Uterus (tissue), 4 donors: ENCODE measurements around the gene SRP72. TPM values are rescaled to one million over a fixed set of nuclear protein-coding genes. Genes with fewer than 3 reads are reported as not detected.
"Not testable (repeated sequence)": the region's sequence is repeated elsewhere in the genome, so short reads cannot be mapped to it uniquely, and the experiment has no call there.

Source experiments
- DNase-seq, 2 donors: peaks; one replicate each; pipeline ENCODE4 v3.0.0-alpha.2; 2019 to 2020
- H3K27ac ChIP-seq, 2 donors: fragments of 200-600 bp; sonication (generic); 1 replicate in 1 of 2; 2 replicates in 1 of 2; pipeline ENCODE4 v1.5.1; 2016 to 2018
- H3K27me3 ChIP-seq, 2 donors: fragments of 200-600 bp; sonication (generic); one replicate each; pipeline ENCODE4 v1.5.1; 2018 to 2019; ENCODE audit warnings: control low read depth in 1 of 2
- H3K36me3 ChIP-seq, 2 donors: fragments of 200-600 bp; sonication (generic); one replicate each; pipeline ENCODE4 v1.5.1; 2019; ENCODE audit warnings: control low read depth in 1 of 2
- H3K4me1 ChIP-seq, 2 donors: fragments of 200-600 bp; sonication (generic); one replicate each; pipeline ENCODE4 v1.5.1; 2018 to 2019; ENCODE audit warnings: control low read depth in 1 of 2
- H3K4me3 ChIP-seq, 2 donors: fragments of 200-600 bp; sonication (generic); 1 replicate in 1 of 2; 2 replicates in 1 of 2; pipeline ENCODE4 v1.5.1; 2018 to 2019; ENCODE audit warnings: mild to moderate bottlenecking in 1 of 2
- H3K9me3 ChIP-seq, 2 donors: fragments of 200-600 bp; sonication (generic); one replicate each; pipeline ENCODE4 v1.5.1; 2019; ENCODE audit warnings: control low read depth in 1 of 2
- CTCF ChIP-seq, 4 experiments: fragments of 200-600 bp in 2 of 4; fragments of 450-650 bp in 2 of 4; sonication (generic) in 2 of 4; IDR thresholded peaks; one replicate each; pipeline ENCODE4 v1.5.1; 2016 to 2019; ENCODE audit warnings: antibody characterized with exemption in 4 of 4, mild to moderate bottlenecking in 2 of 4, moderate library complexity in 1 of 4
- POLR2A ChIP-seq, 2 donors: fragments of 450-650 bp; IDR thresholded peaks; one replicate each; pipeline ENCODE4 v1.6.1; 2016; ENCODE audit warnings: antibody characterized with exemption in 2 of 2, mild to moderate bottlenecking in 1 of 2, moderate library complexity in 1 of 2
- intact Hi-C: fragments of 100-400 bp; cut with DNase I; formaldehyde crosslinking; loops from one replicate; pipeline ENCODE4 v1.15.1; 2023; ENCODE audit warnings: low total_unique reads
- total RNA-seq, 4 donors: library from RNA; depleted of rRNA in 3 of 4; stranded (reverse); fragments of >200 nt in 3 of 4; gene quantifications; one replicate each; pipeline versions ENCODE4 v1.1.0 to v1.2.4, GENCODE V29; 2014 to 2023
- donor health status: DM: yes; HTN: yes; CAD: no.

SRP72 gene
- total RNA-seq, 4 donors from 2014 or later: 52.1 to 121 (median 68.2) TPM

GRCh38 chr4:56464581-56464980 lies 2.8 kb upstream of the SRP72 start:
- Histone ChIP-seq H3K27me3 (no peaks in the 10 kb centered on the region), H3K9me3 (no peaks in the 10 kb centered on the region), H3K4me3 (no peak overlapping the region), H3K36me3 (no peaks in the 10 kb centered on the region), H3K4me1 (no peaks in the 10 kb centered on the region), H3K27ac (no peak overlapping the region)
- DNase-seq: no peak
- TF ChIP-seq POLR2A (IDR thresholded peaks at IDR 0.05) (no peak), CTCF (IDR thresholded peaks at IDR 0.05) (no peak)
- intact Hi-C loops: no loop called here

GRCh38 chr4:56465599-56466295 lies 1.7 kb upstream of the SRP72 start:
- no peak for DNase-seq
- Histone ChIP-seq H3K4me3 (peak overlapping the region in 1 of 2 donors; percentile 78), H3K27ac (no peak overlapping the region), H3K27me3 (no peaks in the 10 kb centered on the region), H3K4me1 (no peaks in the 10 kb centered on the region), H3K9me3 (no peaks in the 10 kb centered on the region), H3K36me3 (no peaks in the 10 kb centered on the region)
- intact Hi-C loops: no loop called here
- TF ChIP-seq POLR2A (IDR thresholded peaks at IDR 0.05): no peak
- TF ChIP-seq CTCF (IDR thresholded peaks at IDR 0.05): no peak

GRCh38 chr4:56466296-56466761 lies 1.1 kb upstream of the SRP72 start:
- H3K27me3 ChIP-seq, H3K9me3 ChIP-seq, H3K36me3 ChIP-seq, intact Hi-C loops, DNase-seq, H3K4me1 ChIP-seq: not testable (repeated sequence)
- H3K27ac ChIP-seq: peak overlapping the region; percentile 79 to 91
- peak overlapping the region; percentile 78 to 98 for H3K4me3 ChIP-seq

- intact Hi-C loops: no loop called here
These were observed 520 bp upstream of the SRP72 start for GRCh38 chr4:56466910-56467283.

GRCh38 chr4:56468097-56468422 lies 643 bp downstream of the SRP72 start:
- intact Hi-C loops: no loop called here
- Histone ChIP-seq H3K27ac (peak overlapping the region; percentile 79 to 91), H3K27me3 (no peaks in the 10 kb centered on the region), H3K36me3 (no peaks in the 10 kb centered on the region), H3K4me1 (no peaks in the 10 kb centered on the region), H3K9me3 (no peaks in the 10 kb centered on the region), H3K4me3 (peak overlapping the region; percentile 78 to 98)
- DNase-seq: no peak
- TF ChIP-seq CTCF (IDR thresholded peaks at IDR 0.05) (no peak), POLR2A (IDR thresholded peaks at IDR 0.05) (no peak)

More at GRCh38 chr4:56466910-56467283, 520 bp upstream of the SRP72 start:
- no peak for DNase-seq
- TF ChIP-seq CTCF (IDR thresholded peaks at IDR 0.05): no peak
- TF ChIP-seq POLR2A (IDR thresholded peaks at IDR 0.05): no peak
- H3K36me3 ChIP-seq: no peaks in the 10 kb centered on the region
- no peaks in the 10 kb centered on the region for H3K9me3 ChIP-seq
- no peaks in the 10 kb centered on the region for H3K27me3 ChIP-seq
- H3K4me1 ChIP-seq: no peaks in the 10 kb centered on the region
- peak overlapping the region; percentile 78 to 98 for H3K4me3 ChIP-seq
- peak overlapping the region; percentile 79 to 91 for H3K27ac ChIP-seq
